ENCODE results near the gene FAM177B.

- TF ChIP-seq EZH2 (IDR thresholded peaks at IDR 0.05; ENCODE audit: insufficient read depth, poor library complexity, severe bottlenecking) (no peak), EZH2phosphoT487 (IDR thresholded peaks at IDR 0.05; ENCODE audit: insufficient read depth, low read depth) (no peak)
Observed at GRCh38 chr1:222777977-222778376, 41.0 kb downstream of the FAM177B start.
